ENCODE results near the gene SELENOH. TPM values are rescaled to one million over a fixed set of nuclear protein-coding genes. Genes with fewer than 3 reads are reported as not detected.

SELENOH gene
- polyA plus RNA-seq, 1 donor (not counting 4 experiments of a cell fraction or from before 2014, with no cell fraction given), result 88.2 TPM

DNA sequence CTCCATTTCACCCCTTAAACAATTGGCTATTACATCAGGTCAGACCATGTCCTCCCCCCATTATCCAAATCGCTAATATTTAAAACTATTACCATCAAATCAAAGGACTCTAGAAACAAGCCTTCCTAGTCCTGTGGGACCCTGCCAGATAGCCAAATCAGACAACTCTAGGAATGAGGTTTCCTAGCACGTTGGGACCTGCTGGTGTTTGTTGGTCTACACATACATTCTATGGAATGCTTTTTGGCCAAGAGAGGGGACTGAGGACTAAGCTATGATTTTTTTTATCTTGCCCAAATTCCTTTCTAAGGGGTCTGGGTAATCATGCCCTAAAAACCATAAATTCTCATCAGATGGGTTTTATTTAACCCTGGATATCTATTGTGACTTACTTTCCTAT, 14.1 kb upstream of the SELENOH start:
- DNase-seq (ENCODE audit: low read depth, low spot score) (no peak), FAIRE-seq (peak; percentile 34)
- Histone ChIP-seq H3K4me2 (ENCODE audit: control insufficient read depth, extremely low read depth, insufficient read depth, low read depth, low read length) (peak overlapping the region; percentile 41), H3K4me3 (ENCODE audit: control insufficient read depth in 2 of 3, extremely low read depth in 1 of 3, insufficient read depth in 2 of 3, low read depth in 1 of 3, low read length in 3 of 3) (no peak overlapping the region), H3K27me3 (ENCODE audit: control insufficient read depth, extremely low read depth, insufficient read depth, low read length) (no peaks in the 10 kb centered on the region), H3K9me1 (ENCODE audit: control insufficient read depth, extremely low read depth, insufficient read depth, low read length) (no peaks in the 10 kb centered on the region), H2AFZ (ENCODE audit: control insufficient read depth, low read length) (no peak overlapping the region), H4K20me1 (ENCODE audit: control insufficient read depth, extremely low read depth, insufficient read depth, low read length) (peaks cover 5% of the 10 kb centered on the region), H3K36me3 (ENCODE audit: control insufficient read depth in 2 of 2, extremely low read depth in 1 of 2, insufficient read depth in 2 of 2, low read length in 2 of 2) (peaks cover 0 to 3% of the 10 kb centered on the region in 2 experiments), H3K9me3 (ENCODE audit: control insufficient read depth, low read depth, low read length) (no peaks in the 10 kb centered on the region), H3K9ac (ENCODE audit: control insufficient read depth, extremely low read depth, insufficient read depth, low read length) (no peak overlapping the region), H3K79me2 (ENCODE audit: control insufficient read depth, insufficient read depth, low read length) (peaks cover 63% of the 10 kb centered on the region), H3K4me1 (ENCODE audit: control insufficient read depth, extremely low read depth, insufficient read depth, low read length) (peaks cover 18% of the 10 kb centered on the region), H3K27ac (ENCODE audit: control insufficient read depth, insufficient read depth, low read length) (peak overlapping the region; percentile 34)
- TF ChIP-seq EZH2 (IDR thresholded peaks at IDR 0.05; ENCODE audit: low read length), result no peak
- TF ChIP-seq, protein P1, sequence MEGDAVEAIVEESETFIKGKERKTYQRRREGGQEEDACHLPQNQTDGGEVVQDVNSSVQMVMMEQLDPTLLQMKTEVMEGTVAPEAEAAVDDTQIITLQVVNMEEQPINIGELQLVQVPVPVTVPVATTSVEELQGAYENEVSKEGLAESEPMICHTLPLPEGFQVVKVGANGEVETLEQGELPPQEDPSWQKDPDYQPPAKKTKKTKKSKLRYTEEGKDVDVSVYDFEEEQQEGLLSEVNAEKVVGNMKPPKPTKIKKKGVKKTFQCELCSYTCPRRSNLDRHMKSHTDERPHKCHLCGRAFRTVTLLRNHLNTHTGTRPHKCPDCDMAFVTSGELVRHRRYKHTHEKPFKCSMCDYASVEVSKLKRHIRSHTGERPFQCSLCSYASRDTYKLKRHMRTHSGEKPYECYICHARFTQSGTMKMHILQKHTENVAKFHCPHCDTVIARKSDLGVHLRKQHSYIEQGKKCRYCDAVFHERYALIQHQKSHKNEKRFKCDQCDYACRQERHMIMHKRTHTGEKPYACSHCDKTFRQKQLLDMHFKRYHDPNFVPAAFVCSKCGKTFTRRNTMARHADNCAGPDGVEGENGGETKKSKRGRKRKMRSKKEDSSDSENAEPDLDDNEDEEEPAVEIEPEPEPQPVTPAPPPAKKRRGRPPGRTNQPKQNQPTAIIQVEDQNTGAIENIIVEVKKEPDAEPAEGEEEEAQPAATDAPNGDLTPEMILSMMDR (optimal IDR thresholded peaks at IDR 0.05 in 1 of 3, IDR thresholded peaks at IDR 0.05 in 1 of 3, conservative IDR thresholded peaks at IDR 0.05 in 1 of 3; ENCODE audit: extremely low read depth in 1 of 3, insufficient read depth in 2 of 3, low read length in 3 of 3), result no peak
- dilution Hi-C loops (cut with MboI; ENCODE audit: extremely low pct_ligation_motif_present, low sequenced_read_pairs), result no loop called here

DNA sequence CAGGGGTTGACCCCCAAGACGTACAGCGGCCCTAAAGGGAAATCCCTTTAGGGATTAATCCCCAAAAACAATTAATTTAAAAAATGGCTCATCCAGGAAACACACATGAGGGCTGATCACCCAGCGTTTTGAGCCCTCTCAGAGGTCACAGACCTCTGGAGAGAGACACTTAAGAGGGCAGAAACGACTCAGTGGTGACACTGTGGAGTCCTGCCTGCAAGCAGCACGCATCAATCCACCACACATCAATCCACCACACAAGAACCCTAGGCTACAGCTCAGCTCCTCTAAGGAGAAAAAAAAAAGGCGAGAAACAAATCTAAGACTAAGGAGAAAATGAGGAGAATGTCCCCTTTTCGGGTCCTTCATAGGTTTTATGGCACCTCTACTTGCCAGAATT, 12.5 kb upstream of the SELENOH start:
- dilution Hi-C loops (cut with MboI; ENCODE audit: extremely low pct_ligation_motif_present, low sequenced_read_pairs), result no loop called here
- no peak overlapping the region for H3K4me2 ChIP-seq (ENCODE audit: control insufficient read depth, extremely low read depth, insufficient read depth, low read depth, low read length)
- H3K27me3 ChIP-seq (ENCODE audit: control insufficient read depth, extremely low read depth, insufficient read depth, low read length), result no peaks in the 10 kb centered on the region
- H3K36me3 ChIP-seq (ENCODE audit: control insufficient read depth in 2 of 2, extremely low read depth in 1 of 2, insufficient read depth in 2 of 2, low read length in 2 of 2), result peaks cover 0 to 3% of the 10 kb centered on the region in 2 experiments
- FAIRE-seq (no peak), DNase-seq (ENCODE audit: low read depth, low spot score) (no peak)
- H3K9me1 ChIP-seq (ENCODE audit: control insufficient read depth, extremely low read depth, insufficient read depth, low read length), result no peaks in the 10 kb centered on the region
- H3K4me3 ChIP-seq (ENCODE audit: control insufficient read depth in 2 of 3, extremely low read depth in 1 of 3, insufficient read depth in 2 of 3, low read depth in 1 of 3, low read length in 3 of 3), result no peak overlapping the region
- H3K79me2 ChIP-seq (ENCODE audit: control insufficient read depth, insufficient read depth, low read length), result peaks cover 68% of the 10 kb centered on the region
- no peak overlapping the region for H3K9ac ChIP-seq (ENCODE audit: control insufficient read depth, extremely low read depth, insufficient read depth, low read length)
- H4K20me1 ChIP-seq (ENCODE audit: control insufficient read depth, extremely low read depth, insufficient read depth, low read length), result peaks cover 5% of the 10 kb centered on the region
- peaks cover 18% of the 10 kb centered on the region for H3K4me1 ChIP-seq (ENCODE audit: control insufficient read depth, extremely low read depth, insufficient read depth, low read length)
- H2AFZ ChIP-seq (ENCODE audit: control insufficient read depth, low read length), result no peak overlapping the region
- no peak overlapping the region for H3K27ac ChIP-seq (ENCODE audit: control insufficient read depth, insufficient read depth, low read length)
- TF ChIP-seq, protein P1 (optimal IDR thresholded peaks at IDR 0.05 in 1 of 3, IDR thresholded peaks at IDR 0.05 in 1 of 3, conservative IDR thresholded peaks at IDR 0.05 in 1 of 3; ENCODE audit: extremely low read depth in 1 of 3, insufficient read depth in 2 of 3, low read length in 3 of 3), result no peak
- TF ChIP-seq EZH2 (IDR thresholded peaks at IDR 0.05; ENCODE audit: low read length), result no peak
- no peaks in the 10 kb centered on the region for H3K9me3 ChIP-seq (ENCODE audit: control insufficient read depth, low read depth, low read length)

All from keratinocyte (primary cell).